Fibroblast of peridontal ligament (primary cell): ENCODE data around the gene BCAM.

Experiments
- DNase-seq: peaks from one replicate; pipeline ENCODE4 v3.0.0-alpha.2; 2010; ENCODE audit errors: extremely low read depth

Gene BCAM

DNA sequence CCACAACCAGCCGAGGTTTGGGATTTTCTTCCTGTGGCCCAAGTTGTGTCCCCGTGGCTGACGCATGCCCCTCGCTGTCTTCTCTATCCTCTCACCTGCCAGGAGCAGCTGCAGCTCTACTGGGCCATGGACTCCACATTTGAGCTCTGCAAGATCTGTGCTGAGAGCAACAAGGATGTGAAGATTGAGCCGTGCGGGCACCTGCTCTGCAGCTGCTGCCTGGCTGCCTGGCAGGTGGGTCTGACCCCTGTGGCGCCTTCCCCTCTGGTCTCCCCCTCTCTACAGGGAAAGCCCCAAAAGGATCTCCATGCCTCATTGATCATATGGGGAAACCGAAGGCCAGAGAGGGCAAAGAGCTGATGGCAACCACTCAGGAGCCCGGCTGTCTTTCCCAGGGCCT lies 16.6 kb upstream of the BCAM start:
- DNase-seq: no peak

- DNase-seq: no peak
Measured at GRCh38 chr19:44794610-44795009, 14.3 kb upstream of the BCAM start.

- DNase-seq: no peak
Measured at GRCh38 chr19:44795398-44795987, 13.4 kb upstream of the BCAM start.

GRCh38 chr19:44796701-44797115 lies 12.2 kb upstream of the BCAM start:
- no peak for DNase-seq

- no peak for DNase-seq
Measured at GRCh38 chr19:44799627-44800346, 9.1 kb upstream of the BCAM start.

- DNase-seq: peak; percentile 64
Measured at GRCh38 chr19:44800461-44800860, 8.4 kb upstream of the BCAM start.

- no peak for DNase-seq
Measured at GRCh38 chr19:44803442-44804428, 5.2 kb upstream of the BCAM start.

- no peak for DNase-seq
Measured at GRCh38 chr19:44806291-44806690, 2.6 kb upstream of the BCAM start.

DNA sequence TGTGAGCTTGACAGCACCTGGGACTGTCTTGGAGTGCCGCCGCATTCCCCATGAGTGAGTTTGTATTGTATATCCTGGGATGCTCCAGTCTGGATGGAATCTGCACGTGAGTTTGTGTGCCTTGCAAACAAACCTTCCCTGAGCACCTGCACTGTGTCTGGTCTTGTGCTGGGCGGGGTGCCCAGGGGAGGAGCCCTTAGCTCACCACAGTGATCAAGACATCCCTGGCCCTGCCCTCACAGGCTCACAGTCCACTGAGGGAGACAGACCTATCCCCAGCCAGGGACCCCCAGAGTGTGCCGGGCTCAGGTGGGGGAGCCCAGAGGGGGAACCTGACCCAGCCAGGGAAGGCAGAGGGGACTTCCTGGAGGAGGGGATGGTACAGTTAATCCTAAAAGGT lies 1.7 kb upstream of the BCAM start:
- no peak for DNase-seq

GRCh38 chr19:44807652-44808462 lies 1.0 kb upstream of the BCAM start:
- DNase-seq: peak; percentile 18

- no peak for DNase-seq
Measured at GRCh38 chr19:44809577-44810233, 802 bp downstream of the BCAM start.

DNA sequence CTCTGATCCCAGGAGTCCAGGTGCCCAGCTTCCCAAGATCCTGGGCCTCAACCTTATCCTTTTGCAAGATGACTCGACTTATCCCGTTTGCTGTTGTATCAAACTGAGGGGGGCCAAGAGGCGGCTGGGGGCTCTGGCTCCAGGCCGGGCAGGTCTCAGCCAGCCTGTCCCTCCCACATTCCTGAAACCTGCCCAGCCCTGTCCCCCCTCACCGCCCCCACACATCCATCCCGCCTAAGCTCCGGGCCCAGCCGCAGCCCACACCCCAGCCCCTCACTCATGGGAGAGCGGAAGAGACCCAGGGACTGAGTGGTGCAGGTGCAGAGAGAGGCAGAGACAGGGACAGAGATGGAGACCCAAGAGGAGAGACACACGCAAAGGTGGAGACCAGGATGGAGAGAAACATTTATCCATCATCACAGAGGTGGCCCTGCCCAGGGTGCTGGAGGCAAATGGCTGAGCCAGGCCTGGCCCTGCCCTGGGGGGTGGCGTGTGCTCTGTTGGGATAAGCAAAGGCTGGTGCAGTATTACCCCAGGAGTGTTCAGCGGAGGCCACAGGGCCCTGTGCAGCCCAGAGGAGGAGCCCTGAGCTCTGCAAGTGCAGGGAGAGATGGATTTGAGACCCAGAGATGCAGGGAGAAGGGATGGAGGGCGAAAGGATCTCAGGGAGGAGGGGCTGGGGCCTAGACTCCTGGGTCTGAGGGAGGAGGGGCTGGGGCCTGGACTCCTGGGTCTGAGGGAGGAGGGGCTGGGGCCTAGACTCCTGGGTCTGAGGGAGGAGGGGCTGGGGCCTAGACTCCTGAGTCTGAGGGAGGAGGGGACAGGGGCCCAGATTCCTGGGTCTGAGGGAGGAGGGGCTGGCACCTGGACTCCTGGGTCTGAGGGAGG lies 1.6 kb downstream of the BCAM start:
- no peak for DNase-seq

- no peak for DNase-seq
Measured at GRCh38 chr19:44811122-44811419, 2.2 kb downstream of the BCAM start.

- DNase-seq: no peak
Measured at GRCh38 chr19:44812142-44812718, 3.3 kb downstream of the BCAM start.

GRCh38 chr19:44813070-44813840 lies 4.4 kb downstream of the BCAM start:
- no peak for DNase-seq

- no peak for DNase-seq
Measured at GRCh38 chr19:44813841-44814470, 5.1 kb downstream of the BCAM start.

- no peak for DNase-seq
Measured at GRCh38 chr19:44814517-44814916, 5.6 kb downstream of the BCAM start.

- DNase-seq: no peak
Measured at GRCh38 chr19:44816301-44816700, 7.4 kb downstream of the BCAM start.
